HFF-Myc (cell line): ENCODE measurements around the gene TOR3A.
"Not testable (repeated sequence)": the region's sequence is repeated elsewhere in the genome, so short reads cannot be mapped to it uniquely, and the experiment has no call there.

Source experiments
- DNase-seq: peaks from one replicate; pipeline ENCODE4 v3.0.0-alpha.2; 2011; ENCODE audit warnings: low read depth; ENCODE audit errors: extremely low read depth
- H3K4me3 ChIP-seq: replicated peaks from 2 replicates; pipeline ENCODE4 v1.5.1; 2011; ENCODE audit warnings: low read depth, mild to moderate bottlenecking, control low read depth, low read length
- CTCF ChIP-seq: IDR thresholded peaks from 2 replicates; pipeline ENCODE4 v1.5.1; 2012; ENCODE audit warnings: mild to moderate bottlenecking, low read depth, low read length, control low read depth; ENCODE audit errors: missing control alignments

TOR3A gene

GRCh38 chr1:179137617-179138255 is 55.9 kb downstream of the TOR3A start:
- TF ChIP-seq CTCF = no peak
- H3K4me3 ChIP-seq = no peak overlapping the region
- DNase-seq = no peak

GRCh38 chr1:179138755-179139154 is 56.9 kb downstream of the TOR3A start:
- not testable (repeated sequence) for H3K4me3 ChIP-seq, DNase-seq

- TF ChIP-seq CTCF = no peak
- peak overlapping the region; percentile 48 for H3K4me3 ChIP-seq
- DNase-seq = no peak
These were observed 59.9 kb downstream of the TOR3A start for GRCh38 chr1:179141592-179142251.

- DNase-seq = peak; percentile 94
- no peak for TF ChIP-seq CTCF
- peak overlapping the region; percentile 48 for H3K4me3 ChIP-seq
These were observed 61.0 kb downstream of the TOR3A start for GRCh38 chr1:179142889-179143299.

- no peak overlapping the region for H3K4me3 ChIP-seq
- TF ChIP-seq CTCF = no peak
- DNase-seq = peak; percentile 90
These were observed 61.5 kb downstream of the TOR3A start for GRCh38 chr1:179143322-179143721.

GRCh38 chr1:179144626-179145025 is 62.8 kb downstream of the TOR3A start:
- TF ChIP-seq CTCF = no peak
- no peak overlapping the region for H3K4me3 ChIP-seq
- no peak for DNase-seq

GRCh38 chr1:179145521-179145920 is 63.7 kb downstream of the TOR3A start:
- H3K4me3 ChIP-seq = no peak overlapping the region
- TF ChIP-seq CTCF = no peak
- DNase-seq = no peak
